ENCODE data around the gene FGD5. TPM values are rescaled to one million over a fixed set of nuclear protein-coding genes. Genes with fewer than 3 reads are reported as not detected.

Gene FGD5
- total and polyA plus RNA-seq, 7 experiments from 2014 or later = 0.37 TPM; not detected in 6

- H3K4me1 ChIP-seq (ENCODE audit: control insufficient read depth in 2 of 2, insufficient read depth in 2 of 2, low read length in 2 of 2) = no peaks in the 10 kb centered on the region
- no peak for DNase-seq
- no peak overlapping the region for H3K27ac Mint-ChIP-seq
- intact Hi-C loops (cut with micrococcal nuclease) = loop anchor here in 1 of 2 donors (10.0 kb wide), 1 partner anchor 114 kb away; the partner anchor contains the start of gene C3orf20
- POLR2A ChIA-PET = no interaction called here
- CTCF ChIA-PET = interaction anchor here (0.8 to 1.4 kb wide), 2 partner anchors 129 to 132 kb away, joined by 3 read pairs; no protein-coding TSS in a partner anchor
- no peaks in the 10 kb centered on the region for H3K36me3 Mint-ChIP-seq
- no peak overlapping the region for H3K27ac ChIP-seq (ENCODE audit: low read depth, low read length)
- no peaks in the 10 kb centered on the region for H3K27me3 ChIP-seq (ENCODE audit: control insufficient read depth in 2 of 2, insufficient read depth in 2 of 2, low read length in 2 of 2)
- no peaks in the 10 kb centered on the region for H3K9me3 Mint-ChIP-seq
- peaks cover 7 to 34% (median 34%) of the 10 kb centered on the region in 5 donors for H3K27me3 Mint-ChIP-seq
- ATAC-seq = no peak
- H3K4me3 Mint-ChIP-seq = peak overlapping the region in 1 of 10 donors; percentile 49
- no peaks in the 10 kb centered on the region for H3K36me3 ChIP-seq (ENCODE audit: control insufficient read depth in 2 of 3, insufficient read depth in 3 of 3, low read length in 3 of 3)
- peaks cover 0 to 4% (median 0%) of the 10 kb centered on the region in 7 donors for H3K4me1 Mint-ChIP-seq
- no peak overlapping the region for H3K4me3 ChIP-seq (ENCODE audit: low read length)
- no peaks in the 10 kb centered on the region for H3K9me3 ChIP-seq (ENCODE audit: control insufficient read depth in 2 of 3, low read length in 3 of 3)
Observed at GRCh38 chr3:14789221-14789620, 29.5 kb upstream of the FGD5 start.

DNA sequence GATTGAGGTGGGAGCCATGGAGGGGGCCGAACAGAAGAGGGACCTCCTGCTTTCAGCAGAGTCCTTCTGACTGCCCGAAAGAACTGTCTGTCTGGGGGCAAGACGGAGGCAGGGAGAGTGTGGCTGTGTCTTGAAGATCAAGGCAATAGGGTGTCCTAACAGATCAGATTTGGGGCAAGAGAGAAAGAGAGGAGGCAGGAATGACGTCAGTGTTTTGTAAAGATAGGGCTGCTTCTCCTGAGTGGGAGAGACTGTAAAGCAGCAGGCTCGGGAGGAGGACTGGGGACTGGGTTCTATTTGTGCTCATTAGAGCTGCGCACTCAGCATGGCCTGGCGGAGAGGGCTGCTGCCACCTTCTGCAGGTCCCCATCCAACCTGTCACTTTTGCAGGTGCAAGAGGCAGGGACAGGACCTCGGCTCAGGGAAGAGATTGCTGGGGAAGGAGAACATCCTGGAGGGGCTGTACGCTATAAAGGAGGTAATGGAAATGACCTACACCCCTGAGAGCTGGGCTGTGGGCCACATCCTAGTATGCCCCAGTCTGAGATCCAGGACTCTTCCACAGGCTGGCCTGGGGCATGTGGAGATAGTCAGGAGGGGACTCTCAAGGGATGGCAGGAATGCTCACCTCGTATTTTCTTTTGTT, 29.0 kb upstream of the FGD5 start:
- Mint-ChIP-seq H3K9me3 (no peaks in the 10 kb centered on the region), H3K27ac (no peak overlapping the region), H3K27me3 (peaks cover 7 to 34% (median 34%) of the 10 kb centered on the region in 5 donors), H3K4me3 (no peak overlapping the region), H3K36me3 (no peaks in the 10 kb centered on the region), H3K4me1 (peaks cover 0 to 4% (median 0%) of the 10 kb centered on the region in 7 donors)
- no peaks in the 10 kb centered on the region for H3K36me3 ChIP-seq (ENCODE audit: control insufficient read depth in 2 of 3, insufficient read depth in 3 of 3, low read length in 3 of 3)
- no peaks in the 10 kb centered on the region for H3K27me3 ChIP-seq (ENCODE audit: control insufficient read depth in 2 of 2, insufficient read depth in 2 of 2, low read length in 2 of 2)
- DNase-seq (no peak), ATAC-seq (no peak)
- no peak overlapping the region for H3K4me3 ChIP-seq (ENCODE audit: low read length)
- no peaks in the 10 kb centered on the region for H3K4me1 ChIP-seq (ENCODE audit: control insufficient read depth in 2 of 2, insufficient read depth in 2 of 2, low read length in 2 of 2)
- ChIA-PET CTCF (interaction anchor here (0.6 to 1.9 kb wide), 3 partner anchors 103 to 131 kb away, joined by 3 to 11 read pairs (median 5); no protein-coding TSS in a partner anchor), POLR2A (no interaction called here)
- intact Hi-C loops (cut with micrococcal nuclease) = loop anchor here (2.0 to 10.0 kb wide), 2 partner anchors 115 to 117 kb away; partner anchors contain the start of gene C3orf20 (in 1 of the 2)
- H3K27ac ChIP-seq (ENCODE audit: low read depth, low read length) = no peak overlapping the region
- no peaks in the 10 kb centered on the region for H3K9me3 ChIP-seq (ENCODE audit: control insufficient read depth in 2 of 3, low read length in 3 of 3)

- ChIA-PET CTCF (interaction anchor here (0.6 to 2.2 kb wide), 7 partner anchors 10 to 131 kb away, joined by 3 to 11 read pairs (median 4); no protein-coding TSS in a partner anchor), POLR2A (no interaction called here)
- Histone ChIP-seq H3K9me3 (ENCODE audit: control insufficient read depth in 2 of 3, low read length in 3 of 3) (no peaks in the 10 kb centered on the region), H3K4me3 (ENCODE audit: low read length) (no peak overlapping the region), H3K27me3 (ENCODE audit: control insufficient read depth in 2 of 2, insufficient read depth in 2 of 2, low read length in 2 of 2) (no peaks in the 10 kb centered on the region), H3K36me3 (ENCODE audit: control insufficient read depth in 2 of 3, insufficient read depth in 3 of 3, low read length in 3 of 3) (no peaks in the 10 kb centered on the region), H3K27ac (ENCODE audit: low read depth, low read length) (no peak overlapping the region), H3K4me1 (ENCODE audit: control insufficient read depth in 2 of 2, insufficient read depth in 2 of 2, low read length in 2 of 2) (no peaks in the 10 kb centered on the region)
- H3K4me3 Mint-ChIP-seq = no peak overlapping the region
- no peaks in the 10 kb centered on the region for H3K9me3 Mint-ChIP-seq
- H3K36me3 Mint-ChIP-seq = no peaks in the 10 kb centered on the region
- intact Hi-C loops (cut with micrococcal nuclease) = loop anchor here (1.0 to 2.0 kb wide), 3 partner anchors 119 to 130 kb away; no protein-coding TSS in a partner anchor
- peaks cover 7 to 29% (median 26%) of the 10 kb centered on the region in 5 donors for H3K27me3 Mint-ChIP-seq
- peaks cover 0 to 4% (median 0%) of the 10 kb centered on the region in 7 donors for H3K4me1 Mint-ChIP-seq
- DNase-seq = peak; percentile 23 to 54 (median 33)
- peak; percentile 62 for ATAC-seq
- peak overlapping the region in 2 of 9 donors; percentile 14 to 49 for H3K27ac Mint-ChIP-seq
Observed at GRCh38 chr3:14791343-14791945, 27.3 kb upstream of the FGD5 start.

DNA sequence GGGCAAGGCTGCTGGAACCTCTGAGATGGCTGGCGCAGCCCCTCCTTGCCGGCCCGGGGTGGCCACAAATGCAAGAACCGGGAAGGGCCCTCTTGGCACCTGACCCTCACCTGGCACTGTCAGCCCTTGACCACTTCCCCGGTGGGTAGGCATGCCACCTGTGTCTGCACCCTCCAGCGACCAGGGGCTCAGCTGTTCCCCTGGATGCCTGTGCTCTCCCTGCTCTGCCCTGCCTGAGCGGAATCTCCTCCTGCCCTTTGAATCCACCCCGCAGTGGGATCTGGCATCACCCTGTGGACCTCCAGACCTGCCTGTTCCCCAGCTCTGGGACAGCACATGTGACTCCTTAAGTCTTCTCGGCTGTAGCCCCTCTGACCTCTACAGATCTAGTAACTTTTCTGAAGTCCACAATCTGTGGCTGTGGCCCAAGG, 26.1 kb upstream of the FGD5 start:
- CTCF ChIA-PET = interaction anchor here (0.6 to 2.2 kb wide), 5 partner anchors 89 to 140 kb away, joined by 3 to 5 read pairs (median 3); no protein-coding TSS in a partner anchor

DNA sequence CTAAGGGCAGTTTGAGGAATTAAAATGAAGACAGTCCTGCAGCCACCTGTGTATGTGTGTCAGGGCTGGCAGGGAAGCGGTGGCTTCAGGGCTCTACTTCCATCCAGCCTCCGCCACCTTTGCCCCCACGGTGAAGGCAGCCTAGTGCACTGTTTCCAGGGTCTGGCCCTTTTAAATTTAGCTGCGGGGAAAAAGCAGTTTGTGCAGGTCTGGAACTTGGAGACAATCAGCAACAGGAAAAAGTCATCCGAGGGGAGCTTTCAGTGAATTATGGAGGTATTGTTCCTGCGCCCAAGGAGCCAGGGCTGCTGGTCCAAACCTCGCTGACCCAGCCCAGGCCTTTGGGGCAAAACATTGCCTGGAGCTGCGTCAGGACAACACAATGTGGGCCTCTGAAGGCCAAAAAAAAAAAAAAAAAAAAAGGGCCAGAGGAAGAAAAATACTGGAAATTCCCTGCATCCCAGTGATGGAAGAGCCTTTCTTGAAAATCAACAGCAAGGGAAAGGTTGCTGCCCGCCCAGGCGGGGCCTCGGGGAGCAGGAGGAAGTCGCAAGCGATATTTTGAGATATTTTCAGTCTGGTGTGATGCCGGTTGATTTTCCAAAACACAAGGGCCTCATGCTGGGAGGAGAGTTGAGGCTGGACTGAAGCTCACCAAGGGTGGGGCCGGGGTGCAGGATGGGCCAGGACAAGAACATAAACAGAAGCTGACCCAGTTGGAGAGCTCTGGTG, 25.5 kb upstream of the FGD5 start:
- CTCF ChIA-PET = interaction anchor here (0.6 to 1.0 kb wide), 4 partner anchors 104 to 141 kb away, joined by 3 read pairs; no protein-coding TSS in a partner anchor
- no peak overlapping the region for H3K27ac ChIP-seq (ENCODE audit: low read depth, low read length)
- H3K36me3 ChIP-seq (ENCODE audit: control insufficient read depth in 2 of 3, insufficient read depth in 3 of 3, low read length in 3 of 3) = no peaks in the 10 kb centered on the region
- ATAC-seq = no peak
- DNase-seq = no peak
- H3K27ac Mint-ChIP-seq = no peak overlapping the region
- H3K4me1 Mint-ChIP-seq = peaks cover 0 to 4% (median 0%) of the 10 kb centered on the region in 7 donors
- H3K4me3 Mint-ChIP-seq = peak overlapping the region in 1 of 10 donors; percentile 54
- POLR2A ChIA-PET = no interaction called here
- H3K36me3 Mint-ChIP-seq = no peaks in the 10 kb centered on the region
- H3K4me3 ChIP-seq (ENCODE audit: low read length) = no peak overlapping the region
- no peaks in the 10 kb centered on the region for H3K9me3 ChIP-seq (ENCODE audit: control insufficient read depth in 2 of 3, low read length in 3 of 3)
- peaks cover 7 to 25% (median 18%) of the 10 kb centered on the region in 5 donors for H3K27me3 Mint-ChIP-seq
- no peaks in the 10 kb centered on the region for H3K4me1 ChIP-seq (ENCODE audit: control insufficient read depth in 2 of 2, insufficient read depth in 2 of 2, low read length in 2 of 2)
- H3K27me3 ChIP-seq (ENCODE audit: control insufficient read depth in 2 of 2, insufficient read depth in 2 of 2, low read length in 2 of 2) = no peaks in the 10 kb centered on the region
- H3K9me3 Mint-ChIP-seq = no peaks in the 10 kb centered on the region
- intact Hi-C loops (cut with micrococcal nuclease) = no loop called here

More for the DNA sequence above, 26.1 kb upstream of the FGD5 start:
- POLR2A ChIA-PET = no interaction called here
- H3K4me1 ChIP-seq (ENCODE audit: control insufficient read depth in 2 of 2, insufficient read depth in 2 of 2, low read length in 2 of 2) = no peaks in the 10 kb centered on the region
- peak overlapping the region in 1 of 9 donors; percentile 38 for H3K27ac Mint-ChIP-seq
- H3K4me1 Mint-ChIP-seq = peaks cover 0 to 4% (median 0%) of the 10 kb centered on the region in 7 donors
- no peaks in the 10 kb centered on the region for H3K9me3 ChIP-seq (ENCODE audit: control insufficient read depth in 2 of 3, low read length in 3 of 3)
- no peaks in the 10 kb centered on the region for H3K27me3 ChIP-seq (ENCODE audit: control insufficient read depth in 2 of 2, insufficient read depth in 2 of 2, low read length in 2 of 2)
- no peaks in the 10 kb centered on the region for H3K36me3 ChIP-seq (ENCODE audit: control insufficient read depth in 2 of 3, insufficient read depth in 3 of 3, low read length in 3 of 3)
- no peak overlapping the region for H3K27ac ChIP-seq (ENCODE audit: low read depth, low read length)
- H3K9me3 Mint-ChIP-seq = no peaks in the 10 kb centered on the region
- H3K4me3 Mint-ChIP-seq = peak overlapping the region in 1 of 10 donors; percentile 54
- H3K4me3 ChIP-seq (ENCODE audit: low read length) = no peak overlapping the region
- intact Hi-C loops (cut with micrococcal nuclease) = no loop called here
- no peak for DNase-seq
- H3K27me3 Mint-ChIP-seq = peaks cover 7 to 29% (median 23%) of the 10 kb centered on the region in 5 donors
- ATAC-seq = no peak
- no peaks in the 10 kb centered on the region for H3K36me3 Mint-ChIP-seq

DNA sequence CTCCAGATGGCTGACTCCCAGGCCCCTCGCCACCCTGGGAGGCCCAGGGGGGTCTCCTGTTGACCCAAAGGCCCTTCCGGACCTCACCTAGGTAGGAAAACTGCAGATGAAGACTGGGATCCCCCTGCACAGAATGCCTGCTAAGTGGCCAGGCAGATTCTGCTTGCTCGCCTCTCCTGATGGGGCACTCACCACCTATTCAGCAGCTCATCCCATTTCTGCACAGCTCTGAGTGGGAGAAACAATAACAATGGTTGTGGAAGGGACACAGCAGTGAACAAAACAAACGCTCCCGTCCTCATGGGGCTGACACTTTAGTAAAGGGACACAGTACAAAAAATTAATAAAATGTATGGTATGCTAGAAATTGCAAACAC, 24.9 kb upstream of the FGD5 start:
- H3K4me1 Mint-ChIP-seq = peaks cover 0 to 4% (median 0%) of the 10 kb centered on the region in 7 donors
- H3K9me3 Mint-ChIP-seq = no peaks in the 10 kb centered on the region
- intact Hi-C loops (cut with micrococcal nuclease) = no loop called here
- ChIA-PET POLR2A (no interaction called here), CTCF (no interaction called here)
- Histone ChIP-seq H3K4me3 (ENCODE audit: low read length) (no peak overlapping the region), H3K27ac (ENCODE audit: low read depth, low read length) (no peak overlapping the region), H3K36me3 (ENCODE audit: control insufficient read depth in 2 of 3, insufficient read depth in 3 of 3, low read length in 3 of 3) (no peaks in the 10 kb centered on the region), H3K4me1 (ENCODE audit: control insufficient read depth in 2 of 2, insufficient read depth in 2 of 2, low read length in 2 of 2) (no peaks in the 10 kb centered on the region), H3K9me3 (ENCODE audit: control insufficient read depth in 2 of 3, low read length in 3 of 3) (no peaks in the 10 kb centered on the region), H3K27me3 (ENCODE audit: control insufficient read depth in 2 of 2, insufficient read depth in 2 of 2, low read length in 2 of 2) (no peaks in the 10 kb centered on the region)
- DNase-seq (no peak), ATAC-seq (no peak)
- H3K27ac Mint-ChIP-seq = no peak overlapping the region
- H3K36me3 Mint-ChIP-seq = no peaks in the 10 kb centered on the region
- H3K27me3 Mint-ChIP-seq = peaks cover 7 to 25% (median 18%) of the 10 kb centered on the region in 5 donors
- no peak overlapping the region for H3K4me3 Mint-ChIP-seq
